Stimulated activated CD4-positive, alpha-beta T cell treated with anti-CD3 and anti-CD28 coated beads, Interleukin-12 subunit alpha, Interleukin-12 subunit beta, amount 100 ng/mL, for 4 hours (primary cell): Measurements from ENCODE around the gene STN1.

ENCODE experiments used
- DNase-seq: peaks from one replicate; pipeline ENCODE4 v3.0.0-alpha.2; 2020

STN1 gene

GRCh38 chr10:103890688-103891087, 27.3 kb downstream of the STN1 start:
- DNase-seq, result no peak

- DNase-seq, result no peak
Observed at GRCh38 chr10:103890194-103890658, 27.8 kb downstream of the STN1 start.

- DNase-seq, result no peak
Observed at GRCh38 chr10:103889121-103889720, 28.8 kb downstream of the STN1 start.

DNA sequence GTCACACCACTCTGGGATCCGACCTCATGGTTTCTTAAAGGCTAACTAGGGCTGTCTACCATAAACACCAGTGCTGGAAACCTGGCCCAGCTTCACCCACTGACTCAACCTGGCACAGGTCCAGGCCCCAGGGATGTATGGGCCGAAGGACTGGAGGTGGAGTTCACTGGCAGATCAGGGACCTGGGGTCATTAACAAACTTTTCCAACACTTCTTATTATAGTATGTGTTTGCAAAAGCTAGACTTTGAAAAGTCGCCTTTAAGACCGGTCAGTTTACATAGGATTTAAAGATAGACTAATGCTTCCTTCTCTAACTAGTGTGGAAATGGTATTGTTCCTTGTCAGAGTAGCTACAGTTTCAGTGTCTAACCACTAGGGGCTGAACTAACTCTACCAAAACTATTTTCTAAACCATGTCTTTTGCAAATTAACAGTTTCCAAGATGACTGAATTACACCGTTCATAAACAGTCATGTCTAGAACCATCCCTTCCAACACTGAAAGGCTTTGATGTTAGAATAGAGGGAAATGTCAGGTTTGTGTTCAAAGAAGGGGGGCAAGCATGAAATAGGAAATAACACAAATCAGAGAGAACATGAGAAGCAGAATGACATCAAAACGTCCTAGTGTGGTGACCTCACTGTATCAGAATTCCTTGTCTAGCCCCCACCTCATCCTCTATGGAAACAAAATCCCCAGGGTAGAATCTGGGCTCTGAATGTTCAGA, 29.7 kb downstream of the STN1 start:
- no peak for DNase-seq

- no peak for DNase-seq
Observed at GRCh38 chr10:103885617-103886016, 32.4 kb downstream of the STN1 start.

- no peak for DNase-seq
Observed at GRCh38 chr10:103884681-103885139, 33.3 kb downstream of the STN1 start.

DNA sequence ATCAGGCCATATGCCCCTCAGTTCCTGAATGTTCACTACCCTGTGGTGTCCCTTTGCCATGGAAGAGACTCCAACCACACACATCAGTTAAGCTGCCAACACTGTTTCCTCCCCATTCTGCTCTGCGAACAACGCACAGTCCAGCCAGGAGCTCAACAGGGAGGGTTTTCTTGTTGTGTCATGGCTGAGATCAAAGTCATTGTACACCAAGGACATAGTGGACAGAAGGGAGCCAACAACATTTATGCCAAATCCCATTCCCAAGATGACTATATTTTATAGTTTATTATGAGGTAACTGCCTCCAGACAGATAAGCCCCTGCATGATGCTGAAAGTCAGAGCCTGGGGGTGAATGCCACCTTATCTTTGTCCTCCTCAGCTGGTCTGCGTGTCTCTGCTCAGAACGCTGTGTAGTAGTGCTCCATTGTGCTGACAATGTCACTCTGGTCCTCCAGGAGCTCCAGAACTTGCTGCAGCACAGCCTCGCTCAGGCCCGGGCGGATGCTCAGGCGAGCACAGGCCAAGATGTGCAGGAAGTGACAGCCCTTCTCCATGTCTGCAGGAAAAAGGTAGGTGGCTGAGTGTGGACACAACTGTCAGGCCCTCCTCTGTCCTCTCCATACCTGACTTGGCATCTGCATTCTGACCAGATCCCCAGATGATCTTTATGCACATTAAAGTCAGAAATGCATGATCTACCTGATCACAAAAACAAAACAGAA, 35.5 kb downstream of the STN1 start:
- DNase-seq, result no peak

- DNase-seq, result no peak
Observed at GRCh38 chr10:103881416-103882284, 36.3 kb downstream of the STN1 start.

- no peak for DNase-seq
Observed at GRCh38 chr10:103879831-103880230, 38.2 kb downstream of the STN1 start.

GRCh38 chr10:103879409-103879808, 38.6 kb downstream of the STN1 start:
- DNase-seq, result no peak

- DNase-seq, result no peak
Observed at GRCh38 chr10:103877861-103878260, 40.1 kb downstream of the STN1 start.

GRCh38 chr10:103876155-103876554, 41.8 kb downstream of the STN1 start:
- DNase-seq, result no peak

GRCh38 chr10:103874730-103875129, 43.3 kb downstream of the STN1 start:
- no peak for DNase-seq

DNA sequence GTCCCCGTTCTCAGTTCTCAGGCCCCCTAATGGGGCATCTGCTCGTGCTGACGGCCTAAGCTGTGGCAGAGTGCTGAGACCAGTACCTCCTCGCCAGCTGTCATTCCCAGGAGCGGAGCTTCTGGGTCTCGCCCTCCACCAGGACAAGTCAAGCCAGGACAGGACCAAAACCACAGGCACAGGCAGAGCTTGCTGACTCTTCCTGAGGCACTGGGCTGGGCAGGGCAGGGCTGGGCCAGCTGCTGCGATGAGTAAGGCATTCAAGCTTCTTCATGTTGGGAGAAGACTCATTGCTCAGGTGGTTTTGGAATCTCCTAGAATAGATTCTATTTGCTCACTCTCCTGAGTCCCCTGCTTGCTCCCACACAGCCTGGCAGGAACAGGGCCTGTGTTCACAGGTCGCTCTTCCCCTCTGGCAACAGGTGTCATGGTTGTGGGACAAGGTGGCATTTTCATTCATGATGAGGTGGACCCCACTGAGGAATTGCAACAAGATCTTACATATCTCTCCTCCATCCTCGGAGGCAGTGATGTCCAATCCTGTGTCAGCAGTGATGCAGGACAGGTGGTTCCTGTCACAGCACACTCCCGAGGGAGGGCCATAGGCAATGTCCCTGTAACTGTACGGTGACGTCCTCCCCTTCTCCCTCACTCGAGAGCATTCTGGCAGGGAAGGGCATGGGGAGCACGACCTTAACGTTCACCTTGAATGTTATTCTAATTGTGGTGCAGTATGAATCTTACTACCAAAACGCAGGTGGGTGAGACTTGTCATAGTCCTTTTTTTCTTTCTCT, 45.6 kb downstream of the STN1 start:
- no peak for DNase-seq

DNA sequence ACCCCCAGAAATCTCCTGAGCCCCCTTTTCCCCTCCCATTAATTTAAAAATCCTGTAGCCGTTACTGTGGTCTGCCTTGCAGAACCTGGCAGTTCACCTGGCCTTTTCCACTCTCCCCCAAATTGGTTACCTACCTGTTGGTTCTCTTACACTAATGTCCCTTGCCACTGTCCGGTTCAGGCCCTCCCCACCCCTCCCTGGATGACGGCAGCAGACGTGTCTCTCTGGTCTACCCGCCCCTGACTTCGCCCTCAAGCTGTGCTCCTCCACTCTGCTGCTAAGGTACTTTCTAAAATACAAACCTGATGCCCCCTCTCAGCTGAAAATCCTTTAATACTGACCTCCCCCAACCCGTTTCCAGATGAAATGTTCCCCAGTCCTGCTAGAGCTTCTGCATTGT, 47.0 kb downstream of the STN1 start:
- no peak for DNase-seq

GRCh38 chr10:103870516-103870915, 47.5 kb downstream of the STN1 start:
- no peak for DNase-seq

DNA sequence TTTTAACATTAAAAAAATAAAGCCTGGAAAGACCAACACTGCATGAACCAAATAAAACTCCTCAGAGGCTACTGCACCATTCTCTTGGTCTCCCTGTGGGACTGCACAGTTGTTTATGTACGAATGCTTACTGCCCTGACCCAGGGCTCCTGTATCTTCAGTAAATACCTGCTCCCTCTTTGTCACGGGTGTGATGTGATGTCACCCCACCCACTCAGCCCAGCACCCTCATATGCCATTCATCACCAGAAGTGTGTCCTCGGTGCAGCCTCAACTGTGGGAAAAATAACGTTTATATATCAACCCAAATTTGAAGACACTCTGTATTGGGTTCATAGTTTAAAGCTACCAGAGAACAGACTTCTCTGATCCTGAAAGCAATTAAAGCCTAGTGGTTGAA, 48.6 kb downstream of the STN1 start:
- DNase-seq, result no peak

- no peak for DNase-seq
Observed at GRCh38 chr10:103868200-103868599, 49.8 kb downstream of the STN1 start.

GRCh38 chr10:103861505-103861904, 56.5 kb downstream of the STN1 start:
- DNase-seq, result no peak

DNA sequence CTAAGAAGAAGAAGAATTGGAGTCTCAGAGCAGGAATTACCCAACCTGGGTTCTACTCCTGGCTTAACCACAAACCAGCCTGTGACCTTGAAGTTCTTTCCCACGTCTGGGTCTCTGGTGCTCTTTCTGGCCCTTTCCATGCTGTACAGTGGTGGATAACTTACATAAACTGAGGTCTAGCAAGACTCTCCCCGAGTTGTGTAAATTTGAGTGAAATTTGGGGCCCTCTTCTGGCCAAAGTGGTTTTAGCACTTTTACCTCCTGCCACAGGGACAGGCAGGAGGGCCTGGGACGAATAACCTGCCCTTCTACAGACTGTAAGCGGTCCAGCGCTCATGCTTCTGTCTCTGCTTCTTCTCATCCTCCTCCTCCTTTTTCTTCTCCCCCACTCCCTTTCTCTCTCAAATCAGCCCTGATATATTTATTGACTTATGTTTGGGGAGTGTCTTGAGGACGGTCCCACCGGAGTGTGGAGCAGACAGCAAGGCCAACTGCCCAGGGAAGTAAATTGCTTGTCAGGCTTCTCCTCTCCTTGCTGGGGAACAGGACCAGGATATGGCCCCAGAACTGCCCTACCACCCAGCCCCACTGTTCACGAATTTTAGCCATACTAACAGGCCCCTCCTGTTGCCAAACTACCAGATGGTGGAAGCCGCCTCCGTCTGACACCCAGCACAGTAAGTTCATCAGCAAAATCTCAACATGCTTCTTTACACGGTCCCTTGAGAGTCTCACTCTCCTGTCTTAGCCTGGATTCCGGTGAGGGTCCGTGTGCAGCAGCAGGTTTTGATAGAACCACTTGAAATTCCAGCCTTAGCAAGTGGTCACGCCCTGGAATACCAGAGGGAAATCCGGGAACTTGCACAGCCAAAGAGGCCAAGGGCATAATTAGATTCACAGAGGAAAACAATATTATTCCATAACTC, 58.6 kb downstream of the STN1 start:
- DNase-seq, result peak; percentile 46

DNA sequence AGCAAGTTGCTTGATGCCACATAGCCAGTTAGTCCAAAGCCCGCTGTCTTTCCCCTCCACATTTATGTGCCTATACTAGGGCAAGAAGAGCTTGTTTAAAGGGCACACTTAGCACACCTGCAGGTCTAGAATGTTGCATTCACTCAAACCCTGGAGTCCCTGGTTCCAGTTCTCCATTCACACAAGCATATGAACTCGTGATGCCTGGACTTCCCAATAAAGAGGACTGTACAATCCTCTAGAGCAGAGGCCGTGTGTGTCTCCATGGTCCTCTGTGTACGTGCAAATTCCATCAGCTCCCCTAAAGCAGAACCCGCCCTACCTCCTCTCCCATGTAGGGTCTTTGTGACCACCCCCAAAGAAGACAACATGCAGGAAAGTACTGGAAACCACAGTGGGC, 59.6 kb downstream of the STN1 start:
- no peak for DNase-seq
